ENCODE results near the gene PILRA. TPM values are rescaled to one million over a fixed set of nuclear protein-coding genes. Genes with fewer than 3 reads are reported as not detected.

The PILRA gene
- total and polyA plus RNA-seq, 2 of the 13 experiments (the other 11 are each of a cell fraction or from before 2014, with no cell fraction given) = 0.13 to 1.3 TPM

GRCh38 chr7:100429637-100430492 is 56.6 kb downstream of the PILRA start, which contains the start of gene MEPCE (continued):
- TF ChIP-seq ZNF574 (CRISPR knock-in tag; IDR thresholded peaks at IDR 0.05) (peak; percentile 29), ZNF570 (CRISPR knock-in tag; IDR thresholded peaks at IDR 0.05; ENCODE audit: borderline replicate concordance) (no peak), AGO2 (optimal IDR thresholded peaks at IDR 0.05; ENCODE audit: low read depth, low read length) (peak; percentile 94), ZBTB33 (CRISPR knock-in tag; IDR thresholded peaks at IDR 0.05) (no peak), ZNF75D (CRISPR knock-in tag; IDR thresholded peaks at IDR 0.05; ENCODE audit: borderline replicate concordance) (no peak), ZNF749 (CRISPR knock-in tag; IDR thresholded peaks at IDR 0.05; ENCODE audit: borderline replicate concordance) (0 out of 2 replicates have a peak, but pooled peaks have one; percentile 50), RXRA (CRISPR knock-in tag; IDR thresholded peaks at IDR 0.05) (0 out of 2 replicates have a peak, but pooled peaks have one; percentile 13), NFATC3 (CRISPR knock-in tag; IDR thresholded peaks at IDR 0.05) (no peak), HNRNPL (IDR thresholded peaks at IDR 0.05; ENCODE audit: low read depth, low read length) (no peak), SKI (IDR thresholded peaks at IDR 0.05; ENCODE audit: partially characterized antibody) (no peak), CBX5 (CRISPR knock-in tag; IDR thresholded peaks at IDR 0.05; ENCODE audit: borderline replicate concordance) (no peak), ADNP (CRISPR knock-in tag; IDR thresholded peaks at IDR 0.05) (no peak), ZNF672 (CRISPR knock-in tag; IDR thresholded peaks at IDR 0.05) (no peak), MED13 (CRISPR knock-in tag; IDR thresholded peaks at IDR 0.05) (no peak), AGO1 (IDR thresholded peaks at IDR 0.05; ENCODE audit: low read depth, low read length, poor library complexity, severe bottlenecking) (peak; percentile 23), THYN1 (CRISPR knock-in tag; IDR thresholded peaks at IDR 0.05; ENCODE audit: borderline replicate concordance, low read depth) (no peak), TOPORS (CRISPR knock-in tag; IDR thresholded peaks at IDR 0.05) (0 out of 2 replicates have a peak, but pooled peaks have one; percentile 79), KLF9 (CRISPR knock-in tag; IDR thresholded peaks at IDR 0.05; ENCODE audit: low read depth) (no peak), GPN1 (CRISPR knock-in tag; IDR thresholded peaks at IDR 0.05; ENCODE audit: borderline replicate concordance) (no peak), SKIL (CRISPR knock-in tag; IDR thresholded peaks at IDR 0.05; ENCODE audit: borderline replicate concordance) (no peak), ZNF704 (CRISPR knock-in tag; IDR thresholded peaks at IDR 0.05; ENCODE audit: borderline replicate concordance) (no peak)

Measured in HepG2 (cell line).